Osteoblast (primary cell): ENCODE measurements around the gene OPCML. TPM values are rescaled to one million over a fixed set of nuclear protein-coding genes. Genes with fewer than 3 reads are reported as not detected.

Source experiments
- DNase-seq: peaks from one replicate; pipeline ENCODE4 v3.0.0; 2011; ENCODE audit warnings: low spot score, mixed read lengths; ENCODE audit not compliant: insufficient read length; ENCODE audit errors: missing footprints
- H2AFZ ChIP-seq: 2 replicates; pipeline ENCODE4 v1.6.0; 2011; ENCODE audit warnings: mild to moderate bottlenecking, low read length
- H3K27ac ChIP-seq: 2 replicates; pipeline ENCODE4 v1.5.1; 2011; ENCODE audit warnings: mild to moderate bottlenecking, low read depth, low read length, moderate library complexity
- H3K27me3 ChIP-seq: 2 replicates; pipeline ENCODE4 v1.6.0; 2012; ENCODE audit warnings: mild to moderate bottlenecking, control low read depth, inconsistent platforms, low read length, moderate library complexity; ENCODE audit not compliant: insufficient read depth
- H3K36me3 ChIP-seq: 2 replicates; pipeline ENCODE4 v1.5.1; 2011; ENCODE audit warnings: mild to moderate bottlenecking, low read length, control low read depth, moderate library complexity; ENCODE audit not compliant: insufficient read depth
- H3K4me1 ChIP-seq: 2 replicates; pipeline ENCODE4 v1.5.1; 2011; ENCODE audit warnings: mild to moderate bottlenecking, low read length, control low read depth, moderate library complexity; ENCODE audit not compliant: insufficient read depth
- H3K4me2 ChIP-seq: 2 replicates; pipeline ENCODE4 v1.6.0; 2011; ENCODE audit warnings: mild to moderate bottlenecking, low read length; ENCODE audit not compliant: insufficient read depth
- H3K4me3 ChIP-seq: fragments of 200-600 bp; sonication (generic); 3 replicates; pipeline ENCODE4 v1.5.1; 2012; ENCODE audit warnings: mild to moderate bottlenecking, low read length, inconsistent platforms; ENCODE audit not compliant: insufficient read depth
- H3K79me2 ChIP-seq: 2 replicates; pipeline ENCODE4 v1.6.0; 2012; ENCODE audit warnings: mild to moderate bottlenecking, low read length, control low read depth, inconsistent platforms; ENCODE audit not compliant: insufficient read depth
- H3K9me3 ChIP-seq: 2 replicates; pipeline ENCODE4 v1.5.1; 2011; ENCODE audit warnings: low read depth, low read length, control low read depth
- H4K20me1 ChIP-seq: 2 replicates; pipeline ENCODE4 v1.6.0; 2012; ENCODE audit warnings: mild to moderate bottlenecking, low read length, control low read depth; ENCODE audit not compliant: insufficient read depth
- total RNA-seq: library from RNA; depleted of rRNA; stranded (reverse); fragments of >200 nt; gene quantifications from 2 replicates; pipeline ENCODE4 v1.2.3, GENCODE V29; 2012
- TF ChIP-seq, protein P1 (sequence below): IDR thresholded peaks from 2 replicates; pipeline ENCODE4 v1.5.1; 2011; ENCODE audit warnings: mild to moderate bottlenecking, low read depth, low read length, moderate library complexity; ENCODE audit errors: extremely low read depth

OPCML gene
- total RNA-seq, 1 donor, result 0.36 TPM

DNA sequence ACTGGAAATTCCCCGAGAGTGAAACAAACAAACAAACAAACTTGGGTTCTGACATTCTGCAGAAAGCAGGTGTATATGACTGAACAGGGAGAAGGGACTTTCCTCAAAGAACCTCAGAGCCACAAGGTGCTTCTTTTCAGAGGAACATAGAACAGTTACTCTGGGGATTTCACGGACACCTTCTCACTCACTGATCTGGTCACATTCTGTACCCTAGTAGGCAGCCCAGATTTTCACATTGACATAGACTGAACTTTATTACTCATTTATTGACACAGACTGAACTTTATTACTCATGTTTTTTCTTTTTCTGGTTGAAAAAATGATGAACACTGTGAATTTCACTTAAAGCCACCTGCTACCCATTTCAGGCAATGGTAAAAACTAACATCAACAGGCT lies 263.0 kb downstream of the OPCML start:
- H3K27me3 ChIP-seq, result no peaks in the 10 kb centered on the region
- no peaks in the 10 kb centered on the region for H3K9me3 ChIP-seq
- H2AFZ ChIP-seq, result no peak overlapping the region
- H3K4me3 ChIP-seq, result no peak overlapping the region
- no peaks in the 10 kb centered on the region for H3K79me2 ChIP-seq
- H3K4me2 ChIP-seq, result no peak overlapping the region
- TF ChIP-seq, protein P1, sequence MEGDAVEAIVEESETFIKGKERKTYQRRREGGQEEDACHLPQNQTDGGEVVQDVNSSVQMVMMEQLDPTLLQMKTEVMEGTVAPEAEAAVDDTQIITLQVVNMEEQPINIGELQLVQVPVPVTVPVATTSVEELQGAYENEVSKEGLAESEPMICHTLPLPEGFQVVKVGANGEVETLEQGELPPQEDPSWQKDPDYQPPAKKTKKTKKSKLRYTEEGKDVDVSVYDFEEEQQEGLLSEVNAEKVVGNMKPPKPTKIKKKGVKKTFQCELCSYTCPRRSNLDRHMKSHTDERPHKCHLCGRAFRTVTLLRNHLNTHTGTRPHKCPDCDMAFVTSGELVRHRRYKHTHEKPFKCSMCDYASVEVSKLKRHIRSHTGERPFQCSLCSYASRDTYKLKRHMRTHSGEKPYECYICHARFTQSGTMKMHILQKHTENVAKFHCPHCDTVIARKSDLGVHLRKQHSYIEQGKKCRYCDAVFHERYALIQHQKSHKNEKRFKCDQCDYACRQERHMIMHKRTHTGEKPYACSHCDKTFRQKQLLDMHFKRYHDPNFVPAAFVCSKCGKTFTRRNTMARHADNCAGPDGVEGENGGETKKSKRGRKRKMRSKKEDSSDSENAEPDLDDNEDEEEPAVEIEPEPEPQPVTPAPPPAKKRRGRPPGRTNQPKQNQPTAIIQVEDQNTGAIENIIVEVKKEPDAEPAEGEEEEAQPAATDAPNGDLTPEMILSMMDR, result no peak
- no peaks in the 10 kb centered on the region for H3K36me3 ChIP-seq
- no peaks in the 10 kb centered on the region for H3K4me1 ChIP-seq
- DNase-seq, result no peak
- H4K20me1 ChIP-seq, result no peaks in the 10 kb centered on the region
- no peak overlapping the region for H3K27ac ChIP-seq

DNA sequence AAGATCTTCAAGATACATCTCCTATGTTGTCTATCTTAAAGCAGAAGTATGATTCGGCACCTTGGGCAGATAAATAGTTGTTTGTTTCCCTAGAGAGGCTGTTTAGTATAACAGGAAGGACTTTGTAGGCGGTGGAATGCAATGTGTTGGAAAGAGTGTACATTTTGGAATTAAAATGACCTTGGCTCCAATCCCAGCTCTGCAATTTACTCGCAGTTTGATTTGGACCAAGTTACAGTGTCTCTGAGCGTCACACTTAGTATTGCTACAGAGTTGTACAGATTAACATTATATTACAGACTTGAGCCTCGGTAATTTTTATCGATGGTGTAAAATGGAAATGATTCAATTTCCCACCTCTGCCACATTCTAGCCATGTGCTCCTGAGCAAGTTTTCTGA lies 265.3 kb downstream of the OPCML start:
- Histone ChIP-seq H4K20me1 (no peaks in the 10 kb centered on the region), H3K27me3 (no peaks in the 10 kb centered on the region), H3K36me3 (no peaks in the 10 kb centered on the region), H3K4me2 (no peak overlapping the region), H3K4me3 (no peak overlapping the region), H3K9me3 (no peaks in the 10 kb centered on the region), H2AFZ (no peak overlapping the region), H3K4me1 (no peaks in the 10 kb centered on the region), H3K79me2 (no peaks in the 10 kb centered on the region), H3K27ac (no peak overlapping the region)
- TF ChIP-seq, protein P1, result no peak
- DNase-seq, result no peak

DNA sequence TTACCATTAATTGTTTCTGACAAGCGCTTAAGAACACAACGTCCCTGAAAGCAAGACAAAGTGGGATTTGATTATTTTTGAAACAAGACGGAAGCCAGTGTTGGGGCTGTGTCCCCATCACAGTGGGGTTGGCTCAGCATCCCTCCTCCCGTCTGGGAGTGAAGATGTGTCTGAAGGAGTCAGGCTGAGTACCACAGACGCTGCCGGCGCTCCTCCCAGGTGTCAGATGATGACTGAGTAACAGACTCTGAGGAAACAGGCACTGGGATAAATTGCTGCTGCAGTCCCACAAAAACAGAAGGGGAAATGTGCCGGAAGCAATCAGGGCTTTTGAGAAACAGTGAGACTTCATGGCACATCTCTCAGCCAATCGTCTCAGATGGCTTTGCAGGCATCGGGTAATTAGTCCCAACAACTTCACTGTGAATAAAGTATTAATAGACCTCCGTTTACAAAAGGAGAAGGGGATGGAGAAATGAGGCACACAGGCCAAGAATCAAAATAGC lies 266.7 kb downstream of the OPCML start:
- H3K79me2 ChIP-seq, result no peaks in the 10 kb centered on the region
- H3K4me1 ChIP-seq, result no peaks in the 10 kb centered on the region
- H3K27me3 ChIP-seq, result no peaks in the 10 kb centered on the region
- no peaks in the 10 kb centered on the region for H4K20me1 ChIP-seq
- H3K4me3 ChIP-seq, result no peak overlapping the region
- no peak for DNase-seq
- TF ChIP-seq, protein P1, result no peak
- H2AFZ ChIP-seq, result no peak overlapping the region
- no peak overlapping the region for H3K27ac ChIP-seq
- H3K36me3 ChIP-seq, result no peaks in the 10 kb centered on the region
- H3K4me2 ChIP-seq, result no peak overlapping the region
- no peaks in the 10 kb centered on the region for H3K9me3 ChIP-seq

DNA sequence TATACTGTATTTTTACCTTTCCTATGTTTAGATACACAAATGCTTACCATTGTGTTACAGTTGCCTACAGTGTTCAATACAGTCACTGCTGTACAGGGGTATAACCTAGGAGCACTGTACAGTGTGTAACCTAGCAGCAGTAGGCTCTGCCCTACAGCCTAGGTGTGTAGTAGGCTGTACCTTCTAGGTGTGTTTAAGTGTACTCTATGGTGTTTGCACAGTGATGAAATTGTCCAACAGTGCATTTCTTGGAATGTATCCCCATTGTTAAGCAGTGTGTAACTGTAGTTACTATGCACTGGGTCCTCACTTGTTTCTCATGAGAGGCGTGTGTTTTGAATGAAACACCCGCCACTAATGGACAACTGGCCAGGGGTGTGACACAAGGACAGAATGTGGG lies 269.0 kb downstream of the OPCML start:
- Histone ChIP-seq H2AFZ (no peak overlapping the region), H3K27ac (no peak overlapping the region), H3K36me3 (no peaks in the 10 kb centered on the region), H3K4me2 (no peak overlapping the region), H3K79me2 (no peaks in the 10 kb centered on the region), H3K4me3 (no peak overlapping the region), H3K9me3 (no peaks in the 10 kb centered on the region), H3K4me1 (no peaks in the 10 kb centered on the region), H3K27me3 (no peaks in the 10 kb centered on the region), H4K20me1 (no peaks in the 10 kb centered on the region)
- no peak for DNase-seq
- TF ChIP-seq, protein P1, result no peak
